Lung (tissue), 12 donors: ENCODE data around the gene DACT2. TPM values are rescaled to one million over a fixed set of nuclear protein-coding genes. Genes with fewer than 3 reads are reported as not detected.

ENCODE experiments used
- ATAC-seq: fragments of 200-7000 bp; cut with Tn5 transposase; one replicate; pipeline ENCODE4 v1.9.1; 2020; ENCODE audit warnings: moderate number of reproducible peaks; ENCODE audit not compliant: insufficient read depth, low FRiP score
- DNase-seq, 3 donors: peaks; one replicate each; pipeline ENCODE4 v3.0.0-alpha.2; 2013 to 2017
- H3K27ac ChIP-seq, 2 donors: one replicate each; pipeline ENCODE4 v1.5.1; 2013; ENCODE audit warnings: mild to moderate bottlenecking in 2 of 2, moderate library complexity in 2 of 2, control low read depth in 1 of 2, inconsistent platforms in 1 of 2, low read depth in 1 of 2, low read length in 1 of 2
- H3K27me3 ChIP-seq, 3 donors: one replicate each; pipeline ENCODE4 v1.5.1; 2013; ENCODE audit warnings: low read length in 2 of 3; ENCODE audit not compliant: control insufficient read depth in 3 of 3, insufficient read depth in 3 of 3
- H3K36me3 ChIP-seq, 4 donors: one replicate each; pipeline ENCODE4 v1.5.1; 2013; ENCODE audit warnings: low read length in 4 of 4, mild to moderate bottlenecking in 1 of 4, moderate library complexity in 1 of 4; ENCODE audit not compliant: control insufficient read depth in 4 of 4, insufficient read depth in 4 of 4
- H3K4me1 ChIP-seq, 5 donors: one replicate each; pipeline ENCODE4 v1.5.1; 2013; ENCODE audit warnings: low read length in 5 of 5, mild to moderate bottlenecking in 2 of 5, moderate library complexity in 1 of 5; ENCODE audit not compliant: control insufficient read depth in 5 of 5, insufficient read depth in 5 of 5
- H3K4me3 ChIP-seq: one replicate; pipeline ENCODE4 v1.5.1; 2013; ENCODE audit warnings: mild to moderate bottlenecking, control low read depth, moderate library complexity
- H3K9ac ChIP-seq, 2 donors: one replicate each; pipeline ENCODE4 v1.5.1; 2013; ENCODE audit warnings: low read length in 2 of 2, control low read depth in 1 of 2; ENCODE audit not compliant: insufficient read depth in 1 of 2
- H3K9me3 ChIP-seq, 4 donors: one replicate each; pipeline ENCODE4 v1.5.1; 2013; ENCODE audit warnings: low read length in 3 of 4, mild to moderate bottlenecking in 1 of 4, moderate library complexity in 1 of 4; ENCODE audit not compliant: control insufficient read depth in 4 of 4, insufficient read depth in 3 of 4
- CTCF ChIP-seq: IDR thresholded peaks from 2 replicates; pipeline ENCODE4 v1.5.1; 2012; ENCODE audit warnings: mild to moderate bottlenecking; ENCODE audit errors: control extremely low read depth, extremely low read depth
- WGBS, 2 donors: extraction: QIAGEN DNeasy Blood & Tissue Kit; methylation state at CpG; one replicate each; pipeline ENCODE4 v1.1.7; 2013; 5-methylcytosine and 5-hydroxymethylcytosine counted together
- polyA plus RNA-seq, 2 donors: library from polyadenylated mRNA; stranded (reverse); fragments of 200-250 nt; gene quantifications; one replicate each; pipeline ENCODE4 v1.2.1, GENCODE V29; 2013
- total RNA-seq, 2 donors: library from RNA; depleted of rRNA in 1 of 2; stranded (reverse); fragments of >200 nt in 1 of 2; gene quantifications; one replicate each; pipeline ENCODE4 v1.2.1, GENCODE V29; 2014 to 2021
- donor health status: control.
- donor health status: control.
- donor health status: Bipolar disorder and iron deficiency.
- donor health status: healthy.
- donor health status: DM: yes; HTN: yes; CAD: no.

Gene DACT2
- total and polyA plus RNA-seq, 4 donors, result 0.30 to 2.6 (median 1.7) TPM

- H3K9me3 ChIP-seq, result peaks cover 0 to 3% (median 0%) of the 10 kb centered on the region in 4 donors
- TF ChIP-seq CTCF, result no peak
- no peak for ATAC-seq
- H3K27ac ChIP-seq, result no peak overlapping the region
- no peaks in the 10 kb centered on the region for H3K36me3 ChIP-seq
- H3K4me3 ChIP-seq, result no peak overlapping the region
- H3K27me3 ChIP-seq, result no peaks in the 10 kb centered on the region
- WGBS, 2 donors, result 94 to 96% methylated on average over 24 of the region's 24 CpGs
- peak in 1 of 3 donors; percentile 1 for DNase-seq
- H3K4me1 ChIP-seq, result peaks cover 0 to 19% (median 0%) of the 10 kb centered on the region in 5 donors
- H3K9ac ChIP-seq, result no peak overlapping the region
These were observed 46.0 kb upstream of the DACT2 start for GRCh38 chr6:168365422-168366165.

DNA sequence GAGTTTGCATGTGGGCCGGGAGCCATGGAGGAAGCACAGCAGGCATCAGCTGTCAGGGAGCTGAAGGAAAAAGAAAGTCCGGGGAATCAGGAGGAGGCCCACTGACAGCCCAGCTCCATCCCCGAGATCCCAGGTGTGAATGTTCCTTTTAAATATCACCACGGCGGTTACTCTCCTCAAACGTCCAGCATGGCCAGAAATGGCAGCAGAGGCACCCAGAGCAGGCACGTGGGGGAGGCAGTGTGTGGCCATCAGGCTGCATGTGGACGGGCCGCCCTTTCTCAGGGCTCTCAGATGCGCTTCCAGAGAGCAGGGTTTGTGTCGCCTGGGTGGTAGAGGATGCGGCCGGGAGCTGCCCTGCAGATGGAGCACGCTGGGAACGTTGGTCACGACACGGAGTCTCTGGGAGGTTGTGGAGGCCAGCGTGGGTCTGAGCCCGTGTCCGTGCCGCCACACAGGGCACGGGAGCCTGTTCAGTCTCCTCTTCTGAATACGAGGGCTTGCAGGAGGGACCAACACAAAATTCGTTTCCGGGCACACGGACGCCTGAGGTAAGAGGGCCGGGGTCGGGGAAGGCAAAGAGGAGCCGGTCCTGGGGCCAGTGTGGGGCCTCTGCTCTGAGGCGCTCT, 45.3 kb upstream of the DACT2 start:
- WGBS, 2 donors, result 93 to 96% methylated on average over 31 of the region's 31 CpGs
- TF ChIP-seq CTCF, result no peak
- Histone ChIP-seq H3K4me3 (no peak overlapping the region), H3K36me3 (no peaks in the 10 kb centered on the region), H3K27me3 (no peaks in the 10 kb centered on the region), H3K9ac (no peak overlapping the region), H3K4me1 (peaks cover 0 to 19% (median 0%) of the 10 kb centered on the region in 5 donors), H3K9me3 (peaks cover 0 to 3% (median under 1%) of the 10 kb centered on the region in 4 donors), H3K27ac (no peak overlapping the region)
- DNase-seq (peak in 1 of 3 donors; percentile 4), ATAC-seq (no peak)

- Histone ChIP-seq H3K36me3 (no peaks in the 10 kb centered on the region), H3K9ac (no peak overlapping the region), H3K4me3 (no peak overlapping the region), H3K9me3 (peaks cover 0 to 3% (median 1%) of the 10 kb centered on the region in 4 donors), H3K27me3 (no peaks in the 10 kb centered on the region), H3K27ac (no peak overlapping the region), H3K4me1 (peaks cover 0 to 19% (median 0%) of the 10 kb centered on the region in 5 donors)
- ATAC-seq, result no peak
- TF ChIP-seq CTCF, result no peak
- DNase-seq, result peak in 1 of 3 donors; percentile 4
- 77 to 83% methylated on average over 13 of the region's 13 CpGs for WGBS, 2 donors
These were observed 44.5 kb upstream of the DACT2 start for GRCh38 chr6:168363811-168364792.
